ENCODE results near the gene MMP15.

Gene MMP15

DNA sequence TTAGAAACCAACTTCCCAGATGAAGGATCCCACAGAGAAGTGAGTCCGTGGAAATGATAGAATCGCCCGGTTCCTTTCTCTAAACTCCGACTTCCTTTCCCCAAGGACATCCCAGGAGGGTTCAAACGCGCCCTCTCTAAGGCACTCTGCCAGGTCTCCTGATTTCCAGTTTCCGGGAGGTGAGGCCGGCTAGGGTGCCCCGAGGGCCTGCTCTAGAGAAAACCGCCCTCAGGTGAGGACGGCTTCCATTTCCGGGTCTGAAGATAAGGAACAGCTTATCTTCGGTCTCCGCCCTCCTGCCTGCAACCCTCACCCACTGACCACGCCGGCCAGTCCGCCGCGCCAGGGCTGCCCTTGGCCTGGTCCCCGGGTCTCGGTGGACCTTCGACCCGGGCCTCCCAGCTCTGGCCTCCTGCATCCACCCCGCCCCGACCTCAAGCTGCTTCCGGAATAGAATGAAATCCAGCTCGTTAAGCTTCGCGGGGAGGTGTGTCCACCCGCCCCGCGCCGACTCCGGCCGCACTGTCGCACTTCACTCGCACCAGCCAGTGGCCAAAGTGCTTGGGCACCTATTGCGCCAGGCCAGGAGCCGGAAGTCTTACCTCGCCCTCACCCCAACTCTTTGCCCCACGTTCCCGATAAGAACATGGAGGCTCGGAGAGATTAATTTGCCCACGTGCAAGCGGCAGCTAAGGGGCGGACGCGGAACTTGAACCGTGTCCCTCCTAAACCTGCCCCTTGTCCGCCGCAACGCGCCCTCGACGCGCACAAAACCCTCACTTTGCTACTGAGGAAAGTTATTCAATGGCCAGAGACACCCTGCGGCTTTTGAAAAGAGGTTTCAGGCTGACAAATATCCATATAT lies 836 bp upstream of the MMP15 start:
- Histone ChIP-seq H3K9ac (ENCODE audit: low read length) (peak overlapping the region; percentile 36), H3K4me3 (ENCODE audit: low read length) (peak overlapping the region; percentile 88), H4K20me1 (ENCODE audit: insufficient read depth, low read length) (no peaks in the 10 kb centered on the region; the same call in 1 of the 2 replicates), H3K4me1 (ENCODE audit: low read length) (no peaks in the 10 kb centered on the region; the same call in 1 of the 2 replicates), H3K4me2 (ENCODE audit: low read length) (peak overlapping the region; percentile 88), H3K27me3 (ENCODE audit: low read depth, low read length) (peaks cover 7% of the 10 kb centered on the region), H3K9me3 (ENCODE audit: insufficient read depth, low read length) (no peaks in the 10 kb centered on the region), H3K79me2 (ENCODE audit: low read length) (no peaks in the 10 kb centered on the region), H3K36me3 (replicated peaks; ENCODE audit: low read depth, low read length) (no peaks in the 10 kb centered on the region), H2AFZ (ENCODE audit: low read depth, low read length) (peak overlapping the region; percentile 35; the same call in 1 of the 2 replicates), H3K27ac (ENCODE audit: low read length) (no peak overlapping the region)
- TF ChIP-seq, protein P1, sequence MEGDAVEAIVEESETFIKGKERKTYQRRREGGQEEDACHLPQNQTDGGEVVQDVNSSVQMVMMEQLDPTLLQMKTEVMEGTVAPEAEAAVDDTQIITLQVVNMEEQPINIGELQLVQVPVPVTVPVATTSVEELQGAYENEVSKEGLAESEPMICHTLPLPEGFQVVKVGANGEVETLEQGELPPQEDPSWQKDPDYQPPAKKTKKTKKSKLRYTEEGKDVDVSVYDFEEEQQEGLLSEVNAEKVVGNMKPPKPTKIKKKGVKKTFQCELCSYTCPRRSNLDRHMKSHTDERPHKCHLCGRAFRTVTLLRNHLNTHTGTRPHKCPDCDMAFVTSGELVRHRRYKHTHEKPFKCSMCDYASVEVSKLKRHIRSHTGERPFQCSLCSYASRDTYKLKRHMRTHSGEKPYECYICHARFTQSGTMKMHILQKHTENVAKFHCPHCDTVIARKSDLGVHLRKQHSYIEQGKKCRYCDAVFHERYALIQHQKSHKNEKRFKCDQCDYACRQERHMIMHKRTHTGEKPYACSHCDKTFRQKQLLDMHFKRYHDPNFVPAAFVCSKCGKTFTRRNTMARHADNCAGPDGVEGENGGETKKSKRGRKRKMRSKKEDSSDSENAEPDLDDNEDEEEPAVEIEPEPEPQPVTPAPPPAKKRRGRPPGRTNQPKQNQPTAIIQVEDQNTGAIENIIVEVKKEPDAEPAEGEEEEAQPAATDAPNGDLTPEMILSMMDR (IDR thresholded peaks at IDR 0.05; ENCODE audit: low read depth, low read length) = no peak
- no peak for TF ChIP-seq EZH2phosphoT487 (IDR thresholded peaks at IDR 0.05; ENCODE audit: low read depth)

DNA sequence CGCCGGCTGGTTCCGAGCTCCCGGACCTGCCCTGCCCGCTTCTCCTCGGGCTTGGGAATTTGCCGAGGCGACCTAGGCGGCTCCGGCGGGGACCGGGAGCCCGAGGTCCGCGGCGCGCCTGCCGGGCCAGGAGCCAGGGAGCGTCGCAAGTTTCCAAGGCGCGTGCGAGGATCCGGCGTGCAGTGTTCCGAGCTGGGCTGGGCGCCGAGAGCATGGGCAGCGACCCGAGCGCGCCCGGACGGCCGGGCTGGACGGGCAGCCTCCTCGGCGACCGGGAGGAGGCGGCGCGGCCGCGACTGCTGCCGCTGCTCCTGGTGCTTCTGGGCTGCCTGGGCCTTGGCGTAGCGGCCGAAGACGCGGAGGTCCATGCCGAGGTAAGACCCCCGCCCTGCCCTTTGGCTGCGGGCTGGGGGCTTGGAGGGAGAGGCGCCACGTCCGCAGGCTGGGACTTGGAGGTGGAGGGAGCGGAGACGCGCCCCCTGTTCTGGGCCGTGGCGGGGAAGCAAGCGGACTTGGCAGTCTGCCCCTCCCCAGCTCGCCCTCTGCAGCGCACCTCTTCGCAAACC lies 668 bp downstream of the MMP15 start:
- H3K9ac ChIP-seq (ENCODE audit: low read length) = no peak overlapping the region; the same call in 1 of the 2 replicates
- H2AFZ ChIP-seq (ENCODE audit: low read depth, low read length) = peak overlapping the region; percentile 13
- no peak for TF ChIP-seq EZH2phosphoT487 (IDR thresholded peaks at IDR 0.05; ENCODE audit: low read depth)
- TF ChIP-seq, protein P1 (IDR thresholded peaks at IDR 0.05; ENCODE audit: low read depth, low read length) = no peak
- H4K20me1 ChIP-seq (ENCODE audit: insufficient read depth, low read length) = no peaks in the 10 kb centered on the region; the same call in 1 of the 2 replicates
- H3K4me3 ChIP-seq (ENCODE audit: low read length) = peak overlapping the region; percentile 88
- peaks cover 7% of the 10 kb centered on the region for H3K27me3 ChIP-seq (ENCODE audit: low read depth, low read length)
- H3K79me2 ChIP-seq (ENCODE audit: low read length) = no peaks in the 10 kb centered on the region
- no peaks in the 10 kb centered on the region; the same call in 1 of the 2 replicates for H3K4me1 ChIP-seq (ENCODE audit: low read length)
- H3K9me3 ChIP-seq (ENCODE audit: insufficient read depth, low read length) = no peaks in the 10 kb centered on the region
- no peak overlapping the region for H3K27ac ChIP-seq (ENCODE audit: low read length)
- no peaks in the 10 kb centered on the region for H3K36me3 ChIP-seq (replicated peaks; ENCODE audit: low read depth, low read length)
- H3K4me2 ChIP-seq (ENCODE audit: low read length) = peak overlapping the region; percentile 88

DNA sequence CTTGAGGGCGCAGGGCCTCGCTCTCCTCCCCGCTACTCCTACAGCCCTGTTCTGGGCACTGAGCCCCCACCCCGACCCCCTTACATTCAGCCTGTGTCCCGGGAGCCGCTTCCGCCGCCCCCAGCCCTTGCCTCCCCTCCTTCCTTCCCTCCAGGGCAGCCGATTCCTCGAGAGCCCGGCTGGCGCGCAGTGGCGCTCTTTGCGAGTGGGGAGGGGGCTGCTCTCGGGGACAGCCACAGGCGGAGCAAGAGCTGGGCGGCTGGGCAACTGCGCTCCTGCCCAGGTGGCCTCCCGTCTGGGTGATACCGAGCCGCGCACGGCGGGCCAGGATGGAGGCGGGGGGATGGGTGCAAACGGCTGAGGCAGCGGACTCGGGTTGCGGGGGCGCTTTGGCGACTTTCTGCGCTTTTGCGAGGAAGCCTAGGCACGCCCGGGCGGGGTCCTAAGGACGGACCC lies 1.2 kb downstream of the MMP15 start:
- H3K79me2 ChIP-seq (ENCODE audit: low read length) = no peaks in the 10 kb centered on the region
- peaks cover 7% of the 10 kb centered on the region for H3K27me3 ChIP-seq (ENCODE audit: low read depth, low read length)
- no peak overlapping the region for H3K27ac ChIP-seq (ENCODE audit: low read length)
- TF ChIP-seq EZH2phosphoT487 (IDR thresholded peaks at IDR 0.05; ENCODE audit: low read depth) = no peak
- TF ChIP-seq, protein P1 (IDR thresholded peaks at IDR 0.05; ENCODE audit: low read depth, low read length) = no peak
- H3K4me2 ChIP-seq (ENCODE audit: low read length) = no peak overlapping the region
- no peaks in the 10 kb centered on the region; the same call in 1 of the 2 replicates for H3K4me1 ChIP-seq (ENCODE audit: low read length)
- H2AFZ ChIP-seq (ENCODE audit: low read depth, low read length) = no peak overlapping the region
- no peaks in the 10 kb centered on the region; the same call in 1 of the 2 replicates for H4K20me1 ChIP-seq (ENCODE audit: insufficient read depth, low read length)
- no peaks in the 10 kb centered on the region for H3K9me3 ChIP-seq (ENCODE audit: insufficient read depth, low read length)
- H3K4me3 ChIP-seq (ENCODE audit: low read length) = no peak overlapping the region
- H3K36me3 ChIP-seq (replicated peaks; ENCODE audit: low read depth, low read length) = no peaks in the 10 kb centered on the region
- no peak overlapping the region for H3K9ac ChIP-seq (ENCODE audit: low read length)
